IPS DF 4.7 (cell line): ENCODE results near the gene ALB.
A peak's percentile ranks its signal among the peaks of the same experiment; 100 is the strongest.

Experiments used
- DNase-seq: peaks from one replicate; pipeline ENCODE4 v3.0.0-alpha.2; 2013; ENCODE audit warnings: low spot score; ENCODE audit errors: extremely low read depth

ALB gene

DNA sequence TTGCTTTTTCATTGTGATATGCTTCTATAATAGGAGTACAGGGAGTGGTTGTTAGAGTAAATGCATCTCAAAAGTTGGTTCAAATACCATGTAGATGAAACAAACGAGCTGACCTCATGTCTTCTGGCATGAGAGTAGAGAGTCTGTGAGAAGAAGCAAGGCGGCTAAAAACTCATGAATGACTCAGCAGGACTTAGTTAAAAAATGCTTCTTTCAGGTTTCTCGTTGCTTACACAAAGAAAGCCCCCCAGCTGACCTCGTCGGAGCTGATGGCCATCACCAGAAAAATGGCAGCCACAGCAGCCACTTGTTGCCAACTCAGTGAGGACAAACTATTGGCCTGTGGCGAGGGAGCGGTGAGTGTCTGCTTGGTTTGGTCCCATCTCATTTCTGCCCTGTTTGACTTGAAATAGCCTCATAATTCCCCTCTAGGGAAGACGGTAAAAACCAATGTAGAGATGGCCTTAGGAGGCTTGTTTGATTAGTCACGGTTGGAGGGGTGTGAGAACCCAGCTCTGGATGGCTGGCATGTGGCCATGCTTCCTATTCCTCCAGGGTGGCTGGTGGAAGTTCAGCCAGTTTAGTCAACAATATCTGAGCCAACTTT, 46.4 kb downstream of the ALB start:
- no peak for DNase-seq

DNA sequence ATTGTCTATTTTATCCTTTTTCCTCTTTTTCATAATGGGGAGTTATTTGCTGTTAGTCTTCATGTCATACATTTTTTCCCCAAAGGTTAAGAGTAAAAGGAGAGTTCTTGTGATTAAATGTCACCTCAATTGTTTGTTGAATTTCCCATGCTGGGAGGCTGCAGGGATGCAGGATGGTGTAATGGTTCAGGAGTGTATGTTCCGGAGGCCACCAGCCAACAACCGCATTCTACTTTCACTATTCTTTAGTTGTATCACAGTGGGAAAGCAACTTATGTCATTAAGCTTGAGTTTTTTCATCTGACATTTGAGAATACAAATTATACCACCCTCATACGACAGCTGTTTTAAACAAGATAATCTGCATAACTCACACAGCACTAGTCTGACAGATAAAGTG, 47.3 kb downstream of the ALB start:
- DNase-seq, result peak; percentile 74

DNA sequence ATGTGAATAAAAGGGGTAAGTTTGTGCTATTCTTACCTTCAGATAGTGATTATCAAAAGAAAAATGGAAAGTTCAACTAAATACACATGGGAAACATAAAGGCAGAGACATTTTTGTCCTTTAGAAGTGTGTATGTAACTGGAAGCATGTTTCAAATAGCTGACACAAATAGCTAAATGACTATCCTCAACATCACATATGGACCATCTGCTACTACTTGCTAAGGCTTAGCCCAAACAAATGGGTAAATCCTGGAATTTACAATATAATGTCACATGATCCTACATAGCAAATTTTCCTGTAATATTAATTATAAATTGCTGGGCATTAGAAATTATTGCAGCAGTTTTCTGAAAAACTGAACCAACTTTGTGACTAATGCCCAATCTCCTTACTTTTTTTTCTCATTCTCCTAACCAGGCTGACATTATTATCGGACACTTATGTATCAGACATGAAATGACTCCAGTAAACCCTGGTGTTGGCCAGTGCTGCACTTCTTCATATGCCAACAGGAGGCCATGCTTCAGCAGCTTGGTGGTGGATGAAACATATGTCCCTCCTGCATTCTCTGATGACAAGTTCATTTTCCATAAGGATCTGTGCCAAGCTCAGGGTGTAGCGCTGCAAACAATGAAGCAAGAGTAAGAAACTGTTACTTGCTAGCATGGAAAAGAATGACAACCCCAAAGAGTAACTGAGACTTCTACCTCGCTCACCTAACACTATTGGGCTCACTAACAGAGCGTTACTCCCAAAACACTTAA, 48.1 kb downstream of the ALB start:
- DNase-seq, result no peak

DNA sequence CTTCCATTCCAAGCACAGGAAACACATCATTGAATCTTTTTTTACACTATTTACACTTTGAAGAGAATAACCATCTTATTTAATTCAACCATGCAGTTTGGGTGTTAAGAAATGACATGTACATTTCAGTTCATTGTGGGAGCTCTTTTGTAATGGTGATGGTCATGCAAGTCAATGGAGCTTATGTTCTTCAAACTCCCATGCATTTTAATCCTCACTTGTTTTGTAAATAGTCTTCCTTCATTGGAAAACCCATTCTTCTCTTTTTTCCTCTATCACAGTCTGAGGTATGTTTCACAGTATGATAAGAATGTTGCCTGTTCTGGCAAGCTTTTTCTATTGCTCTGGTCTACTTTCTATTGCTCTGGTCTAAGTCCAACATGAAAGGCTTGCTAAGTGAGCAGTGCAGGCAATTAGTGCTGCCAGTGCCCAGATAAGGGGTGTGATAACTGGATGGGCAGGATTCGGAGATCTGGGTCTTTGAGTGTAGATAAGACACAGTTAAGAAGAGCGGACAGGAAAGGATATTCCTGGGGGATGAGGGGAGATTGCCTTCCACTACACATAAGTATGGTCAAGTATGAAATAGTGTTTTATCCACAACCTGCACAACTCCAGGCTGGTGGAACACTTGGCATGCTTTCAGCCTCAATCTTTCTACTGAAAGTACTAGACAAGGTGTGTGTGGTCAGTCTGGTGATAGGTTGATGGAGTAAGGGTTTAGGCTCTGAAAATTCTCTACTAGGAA, 49.0 kb downstream of the ALB start:
- no peak for DNase-seq

DNA sequence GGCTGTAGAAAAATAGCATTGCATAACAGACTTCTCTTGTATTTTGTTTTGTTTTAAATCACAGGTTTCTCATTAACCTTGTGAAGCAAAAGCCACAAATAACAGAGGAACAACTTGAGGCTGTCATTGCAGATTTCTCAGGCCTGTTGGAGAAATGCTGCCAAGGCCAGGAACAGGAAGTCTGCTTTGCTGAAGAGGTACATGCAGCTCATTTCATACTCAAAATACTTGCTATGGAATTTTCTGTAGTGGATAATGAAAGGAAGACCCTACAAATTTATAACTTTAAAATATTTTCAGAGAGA, 49.6 kb downstream of the ALB start:
- DNase-seq, result no peak

DNA sequence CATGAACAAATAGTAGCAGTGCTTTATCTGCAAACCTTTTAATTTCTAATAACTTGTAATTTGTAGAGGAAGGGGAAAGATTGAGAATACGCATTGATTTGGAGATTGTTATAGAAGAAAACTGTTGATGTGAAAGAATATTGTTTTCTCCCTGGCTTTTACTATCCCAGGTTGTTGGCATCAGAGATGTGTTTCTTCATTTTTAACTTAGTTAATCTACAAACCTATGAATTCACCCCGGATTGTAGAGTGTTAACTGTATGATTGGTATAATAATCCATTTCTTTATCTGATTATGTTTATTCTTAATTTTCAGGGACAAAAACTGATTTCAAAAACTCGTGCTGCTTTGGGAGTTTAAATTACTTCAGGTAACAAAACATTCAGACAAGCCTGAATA, 50.8 kb downstream of the ALB start:
- no peak for DNase-seq

DNA sequence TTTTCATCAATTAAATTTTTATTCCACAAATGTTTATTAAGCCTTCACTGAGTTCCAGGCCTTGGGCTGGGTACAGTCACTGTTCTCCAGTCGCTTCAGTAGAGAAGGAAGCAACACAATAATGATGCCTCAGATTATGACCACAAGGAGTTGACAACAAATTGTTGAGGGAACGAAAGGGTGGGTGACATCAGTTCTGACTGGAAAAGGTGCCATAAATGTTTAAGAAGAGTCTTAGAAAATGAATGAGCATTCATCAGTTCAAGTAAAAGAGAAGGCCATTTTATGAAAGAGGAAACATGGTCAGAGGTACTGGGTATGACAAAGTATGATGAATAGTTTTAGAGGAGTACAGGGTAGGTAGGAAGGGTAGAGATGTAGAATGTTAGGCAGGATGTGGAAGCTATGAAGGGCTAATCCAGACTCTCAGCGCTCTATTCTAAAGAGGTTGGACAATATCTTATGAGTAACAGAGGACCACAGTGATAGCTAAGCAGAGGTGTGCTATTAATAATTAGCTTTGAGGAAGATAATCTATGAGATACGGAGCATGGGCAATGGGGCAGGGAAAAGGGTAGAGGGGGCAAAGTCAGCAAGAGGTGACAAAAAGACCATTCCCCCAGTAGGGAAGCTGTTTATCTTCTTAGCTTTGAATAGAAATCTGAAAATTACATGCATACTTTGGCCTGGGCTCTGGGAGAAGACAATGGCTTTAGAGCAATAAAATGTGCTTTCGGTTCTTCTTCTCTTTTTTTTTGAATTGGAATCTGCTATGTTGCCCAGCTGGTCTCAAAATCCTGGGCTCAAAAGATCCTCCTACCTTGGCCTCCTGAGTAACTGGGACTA, 52.3 kb downstream of the ALB start:
- DNase-seq, result no peak

DNA sequence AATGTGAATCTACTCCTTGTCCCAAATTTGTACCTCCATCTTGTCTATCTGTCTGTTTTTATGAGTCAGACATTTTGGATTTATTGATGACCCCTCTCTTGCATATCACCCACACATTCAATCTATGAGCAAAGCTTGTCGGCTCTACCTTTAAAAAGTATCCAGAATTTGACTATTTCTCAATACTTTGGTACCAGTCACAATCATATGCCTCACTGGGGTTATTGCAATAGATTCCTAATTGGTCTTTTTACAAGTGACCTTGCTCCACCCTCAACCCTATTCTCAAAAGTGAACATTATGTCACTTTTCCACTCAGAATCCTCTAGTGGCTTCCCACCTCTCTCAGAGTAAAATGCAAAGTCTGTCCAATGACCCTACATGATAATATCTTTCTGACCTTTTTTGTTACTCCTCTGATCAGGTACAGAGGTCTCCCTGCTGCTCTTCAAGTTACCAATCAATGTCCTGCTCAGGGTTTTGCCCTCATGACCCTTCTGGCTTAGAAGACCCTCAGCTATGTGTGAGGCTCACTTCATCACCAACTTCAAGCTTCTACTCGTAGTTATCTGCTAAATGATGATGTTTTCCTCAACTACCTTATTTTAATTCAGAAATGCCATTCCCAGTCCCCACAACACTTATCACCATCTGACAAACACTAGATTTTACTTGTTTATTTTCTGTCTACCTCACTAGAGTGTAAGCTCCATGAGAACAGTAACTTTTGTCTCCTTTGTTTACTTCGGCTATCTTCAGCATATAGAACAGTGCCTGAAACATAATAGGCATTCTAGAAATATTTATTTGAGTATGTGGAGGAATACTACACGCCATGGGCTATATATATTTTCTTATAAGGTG, 54.3 kb downstream of the ALB start:
- no peak for DNase-seq

DNA sequence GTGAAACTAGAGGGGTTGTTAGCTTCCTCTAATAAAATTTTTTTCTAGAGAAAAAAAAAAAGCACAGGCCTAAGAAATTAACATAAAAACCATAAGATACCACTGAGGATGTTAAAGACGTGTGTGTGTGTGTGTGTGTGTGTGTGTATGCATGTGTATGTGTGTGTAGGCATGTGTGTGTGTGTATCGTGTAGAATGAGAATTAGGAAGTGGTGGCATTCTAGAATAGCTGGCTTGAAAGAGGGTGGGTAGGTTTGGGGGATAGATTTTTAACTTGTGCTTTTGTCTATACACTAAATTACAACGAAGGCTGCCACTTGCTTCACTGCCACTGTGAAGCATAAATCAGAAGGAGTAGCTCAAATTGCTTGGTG, 54.9 kb downstream of the ALB start:
- no peak for DNase-seq

DNA sequence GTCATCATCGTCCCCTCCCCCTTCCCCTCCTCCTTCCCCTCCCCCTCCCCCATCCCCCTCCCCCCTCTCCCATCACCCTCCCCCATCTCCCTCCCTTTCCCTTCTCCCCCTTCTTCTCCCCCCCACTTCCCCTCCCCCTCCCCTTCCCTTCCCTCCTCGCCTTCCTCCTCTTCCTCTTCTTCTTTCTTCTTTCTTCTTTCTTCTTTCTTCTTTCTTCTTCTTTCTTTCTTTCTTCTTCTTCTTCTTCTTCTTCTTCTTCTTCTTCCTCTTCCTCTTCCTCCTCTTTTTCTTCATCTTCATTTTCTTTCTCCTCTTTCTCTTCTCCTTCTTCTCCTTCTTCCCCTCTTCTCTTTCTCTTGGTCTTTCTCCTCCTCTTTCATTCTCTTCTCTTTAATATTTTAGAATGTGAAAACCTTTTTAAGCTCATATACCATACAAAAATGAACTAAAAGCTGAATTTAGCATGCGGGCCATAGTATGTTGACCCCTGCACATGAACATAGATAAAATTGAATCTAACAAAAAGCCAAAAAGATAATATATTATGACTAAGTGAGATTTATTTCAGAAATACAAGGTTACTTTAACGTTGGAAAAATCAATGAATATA, 56.9 kb downstream of the ALB start:
- no peak for DNase-seq

DNA sequence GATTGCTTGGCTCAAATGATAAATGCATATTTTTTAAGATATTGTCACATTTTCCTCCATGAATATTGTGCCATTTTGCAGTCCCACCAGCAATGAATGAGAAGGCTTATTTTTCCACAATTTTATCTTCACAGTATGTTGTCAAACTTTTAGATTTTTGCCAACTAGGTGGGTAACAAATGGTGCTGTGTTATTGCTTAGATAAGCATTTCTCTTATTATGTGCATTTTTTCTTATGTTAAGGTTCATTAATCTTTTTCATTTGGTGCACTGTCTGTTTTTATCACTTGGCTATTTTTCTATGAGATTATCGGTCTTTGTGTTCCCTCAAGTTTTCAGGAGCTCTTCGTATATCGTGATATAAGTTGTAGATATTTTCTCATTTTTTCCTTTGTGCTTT, 64.1 kb downstream of the ALB start:
- DNase-seq, result no peak

DNA sequence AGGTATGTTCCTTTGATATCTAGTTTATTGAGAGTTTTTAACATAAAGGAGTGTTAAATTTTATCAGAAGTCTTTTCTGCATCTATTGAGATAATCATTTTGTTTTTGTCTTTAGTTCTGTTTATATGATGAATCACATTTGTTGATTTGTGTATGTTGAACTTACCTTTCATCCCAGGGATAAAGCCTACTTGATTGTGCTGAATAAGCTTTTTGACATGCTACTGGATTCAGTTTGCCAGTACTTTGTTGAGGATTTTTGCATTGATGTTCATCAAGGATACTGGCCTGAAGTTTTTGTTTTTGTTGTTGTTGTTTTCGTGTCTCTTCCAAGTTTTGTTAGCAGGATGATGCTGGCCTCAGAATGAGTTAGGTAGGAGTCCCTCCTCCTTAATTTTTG, 66.6 kb downstream of the ALB start:
- no peak for DNase-seq
